OCI-LY7 (cell line): Measurements from ENCODE around the gene FAM107B. TPM values are rescaled to one million over a fixed set of nuclear protein-coding genes. Genes with fewer than 3 reads are reported as not detected.

Experiments
- BruUV-seq: library from RNA; stranded (reverse); fragments of 400-500 nt; replicated peaks from 2 replicates; lab custom pipeline; 2021; lab: Mats Ljungman, UMichigan
- CTCF ChIA-PET: fragments of 300-600 bp; sonication (Branson Sonifier 250); formaldehyde crosslinking; loops from one replicate; lab custom pipeline; 2022; ENCODE audit warnings: antibody characterized with exemption; ENCODE audit not compliant: unreplicated experiment; lab: Charles Lee
- POLR2A ChIA-PET: fragments of 300-600 bp; sonication (Branson Sonifier 250); formaldehyde crosslinking; loops from one replicate; lab custom pipeline; 2022; ENCODE audit warnings: antibody characterized with exemption; lab: Charles Lee
- DNase-seq: peaks from one replicate; pipeline ENCODE4 v3.0.0-alpha.2; 2015; ENCODE audit warnings: low spot score
- H2AFZ ChIP-seq: fragments of 200-600 bp; sonication (generic), shearing (Covaris generic); 2 replicates; pipeline ENCODE4 v1.6.1; 2014; ENCODE audit warnings: mild to moderate bottlenecking, antibody characterized with exemption, low read length, moderate library complexity
- H3K27ac ChIP-seq: fragments of 200-600 bp; sonication (generic); 2 replicates; pipeline ENCODE4 v1.5.1; 2014; ENCODE audit warnings: mixed run types, low read depth, mild to moderate bottlenecking, moderate library complexity, low read length, inconsistent platforms; ENCODE audit not compliant: poor library complexity, severe bottlenecking
- H3K36me3 ChIP-seq: fragments of 200-600 bp; sonication (generic); 2 replicates; pipeline ENCODE4 v1.6.1; 2014; ENCODE audit warnings: mild to moderate bottlenecking, antibody characterized with exemption, low read length, moderate library complexity, mixed read lengths; ENCODE audit not compliant: insufficient read depth
- H3K4me1 ChIP-seq: fragments of 200-600 bp; sonication (generic); 2 replicates; pipeline ENCODE4 v1.5.1; 2014; ENCODE audit warnings: mild to moderate bottlenecking, low read length; ENCODE audit not compliant: insufficient read depth, poor library complexity, severe bottlenecking
- H3K4me2 ChIP-seq: fragments of 200-600 bp; sonication (generic); 2 replicates; pipeline ENCODE4 v1.6.1; 2014; ENCODE audit warnings: mild to moderate bottlenecking, low read length
- H3K4me3 ChIP-seq: fragments of 200-600 bp; sonication (generic); 2 replicates; pipeline ENCODE4 v1.5.1; 2014; ENCODE audit warnings: mild to moderate bottlenecking, low read depth, low read length; ENCODE audit not compliant: poor library complexity, severe bottlenecking
- H3K79me2 ChIP-seq: fragments of 200-600 bp; sonication (generic); 2 replicates; pipeline ENCODE4 v1.6.1; 2016; ENCODE audit warnings: low read depth, mild to moderate bottlenecking, low read length, moderate library complexity, mixed read lengths; ENCODE audit not compliant: insufficient read depth
- H3K9me2 ChIP-seq: fragments of 200-600 bp; sonication (generic); 2 replicates; pipeline ENCODE4 v1.6.1; 2016; ENCODE audit warnings: mild to moderate bottlenecking, low read length, mixed read lengths; ENCODE audit not compliant: insufficient read depth
- H3K9me3 ChIP-seq: fragments of 200-600 bp; sonication (generic); 2 replicates; pipeline ENCODE4 v1.6.1; 2014; ENCODE audit warnings: mild to moderate bottlenecking, mixed run types, low read length, mixed read lengths
- H4K20me1 ChIP-seq: fragments of 200-600 bp; sonication (generic); 2 replicates; pipeline ENCODE4 v1.6.1; 2014; ENCODE audit warnings: mild to moderate bottlenecking, antibody characterized with exemption, low read length, moderate library complexity, mixed read lengths; ENCODE audit not compliant: insufficient read depth
- EZH2phosphoT487 ChIP-seq: fragments of 200-600 bp; sonication (generic); IDR thresholded peaks from 2 replicates; pipeline ENCODE4 v1.6.1; 2018; ENCODE audit warnings: low read depth, borderline replicate concordance, mild to moderate bottlenecking, mixed run types, antibody characterized with exemption, low read length, moderate library complexity, mixed read lengths
- intact Hi-C: fragments of 100-400 bp; cut with micrococcal nuclease; formaldehyde crosslinking; loops from one replicate; pipeline ENCODE4 v1.10.0; 2022; ENCODE audit not compliant: unreplicated experiment
- total RNA-seq, 2 experiments: library from RNA; depleted of rRNA in 1 of 2; stranded (reverse); fragments of >200 nt in 1 of 2; shearing (Covaris generic) in 1 of 2; gene quantifications; 2 replicates each; pipeline ENCODE4 v1.2.3, GENCODE V29; 2014 to 2022
- TF ChIP-seq, protein P1 (sequence below): fragments of 200-600 bp; sonication (generic); conservative IDR thresholded peaks from 2 replicates; pipeline ENCODE4 v1.5.1; 2014; ENCODE audit warnings: mild to moderate bottlenecking, antibody characterized with exemption, low read length, moderate library complexity, mixed read lengths

The FAM107B gene
- total RNA-seq, 2 experiments from 2014 or later: 114 to 398 TPM

DNA sequence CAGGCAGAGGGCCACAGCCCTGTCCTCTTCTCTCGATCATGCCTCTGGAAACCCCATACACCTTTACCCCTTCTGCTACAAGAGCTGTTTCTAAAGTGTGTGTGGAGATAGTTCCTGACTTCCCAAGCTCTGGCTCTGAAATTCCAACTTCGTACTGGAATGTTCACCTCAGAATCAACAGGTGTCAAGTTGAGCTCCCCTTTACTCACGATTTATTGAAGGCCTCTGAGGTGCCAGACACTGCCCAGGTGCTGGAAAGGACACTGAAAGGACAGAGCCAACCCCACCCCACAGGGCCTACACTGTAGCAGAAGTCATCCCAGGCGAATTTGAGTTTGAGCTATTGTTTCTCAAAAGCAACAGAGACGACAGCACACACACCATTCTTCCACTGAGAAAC, 234.1 kb downstream of the FAM107B start:
- Histone ChIP-seq H3K9me3 (no peaks in the 10 kb centered on the region), H3K36me3 (peaks cover 96% of the 10 kb centered on the region), H3K4me1 (peaks cover 17% of the 10 kb centered on the region), H2AFZ (no peak overlapping the region), H3K27ac (no peak overlapping the region), H4K20me1 (peaks cover 23% of the 10 kb centered on the region; the same call in 1 of the 2 replicates), H3K4me2 (no peak overlapping the region), H3K9me2 (no peaks in the 10 kb centered on the region), H3K79me2 (peaks cover 91% of the 10 kb centered on the region), H3K4me3 (no peak overlapping the region)
- ChIA-PET POLR2A (interaction anchor here (0.6 to 1.7 kb wide), 5 partner anchors 13 to 355 kb away, joined by 3 to 5 read pairs (median 3); no protein-coding TSS in a partner anchor), CTCF (interaction anchor here (1.4 kb wide), 1 partner anchor 298 kb away, joined by 4 read pairs; the partner anchor contains the start of genes CDNF, HSPA14 and MSANTD7)
- TF ChIP-seq EZH2phosphoT487: no peak
- TF ChIP-seq, protein P1, sequence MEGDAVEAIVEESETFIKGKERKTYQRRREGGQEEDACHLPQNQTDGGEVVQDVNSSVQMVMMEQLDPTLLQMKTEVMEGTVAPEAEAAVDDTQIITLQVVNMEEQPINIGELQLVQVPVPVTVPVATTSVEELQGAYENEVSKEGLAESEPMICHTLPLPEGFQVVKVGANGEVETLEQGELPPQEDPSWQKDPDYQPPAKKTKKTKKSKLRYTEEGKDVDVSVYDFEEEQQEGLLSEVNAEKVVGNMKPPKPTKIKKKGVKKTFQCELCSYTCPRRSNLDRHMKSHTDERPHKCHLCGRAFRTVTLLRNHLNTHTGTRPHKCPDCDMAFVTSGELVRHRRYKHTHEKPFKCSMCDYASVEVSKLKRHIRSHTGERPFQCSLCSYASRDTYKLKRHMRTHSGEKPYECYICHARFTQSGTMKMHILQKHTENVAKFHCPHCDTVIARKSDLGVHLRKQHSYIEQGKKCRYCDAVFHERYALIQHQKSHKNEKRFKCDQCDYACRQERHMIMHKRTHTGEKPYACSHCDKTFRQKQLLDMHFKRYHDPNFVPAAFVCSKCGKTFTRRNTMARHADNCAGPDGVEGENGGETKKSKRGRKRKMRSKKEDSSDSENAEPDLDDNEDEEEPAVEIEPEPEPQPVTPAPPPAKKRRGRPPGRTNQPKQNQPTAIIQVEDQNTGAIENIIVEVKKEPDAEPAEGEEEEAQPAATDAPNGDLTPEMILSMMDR: no peak
- intact Hi-C loops: no loop called here
- no peak for DNase-seq
- no TSS peak for BruUV-seq

DNA sequence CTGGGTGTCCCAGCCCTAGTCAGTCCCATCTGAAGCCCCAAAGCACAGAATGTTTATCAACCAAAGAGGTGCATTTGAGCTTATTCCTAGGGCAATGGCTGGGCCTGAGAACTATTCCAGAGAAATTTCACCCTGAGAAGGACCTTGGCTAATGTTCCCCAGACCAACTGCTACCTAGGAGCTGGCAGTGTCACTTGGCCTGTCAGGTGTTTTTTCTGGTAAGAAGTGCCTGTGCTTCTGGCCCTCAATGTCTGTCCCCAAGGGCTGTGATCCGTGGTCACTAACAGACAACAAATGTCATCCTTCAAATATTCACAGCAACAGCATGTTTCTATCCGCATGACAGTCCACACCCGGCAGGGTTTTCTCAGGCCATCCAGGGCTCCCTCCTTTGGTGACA, 234.6 kb downstream of the FAM107B start:
- intact Hi-C loops: no loop called here
- Histone ChIP-seq H3K79me2 (peaks cover 91% of the 10 kb centered on the region), H2AFZ (no peak overlapping the region), H3K36me3 (peaks cover 96% of the 10 kb centered on the region), H3K27ac (no peak overlapping the region), H3K4me3 (no peak overlapping the region), H3K4me1 (peaks cover 12% of the 10 kb centered on the region), H3K9me3 (no peaks in the 10 kb centered on the region), H3K4me2 (no peak overlapping the region), H4K20me1 (peaks cover 24% of the 10 kb centered on the region), H3K9me2 (no peaks in the 10 kb centered on the region)
- no TSS peak for BruUV-seq
- ChIA-PET CTCF (no interaction called here), POLR2A (interaction anchor here (0.6 to 1.7 kb wide), 4 partner anchors 13 to 341 kb away, joined by 3 to 5 read pairs (median 3); no protein-coding TSS in a partner anchor)
- DNase-seq: no peak
- no peak for TF ChIP-seq EZH2phosphoT487
- TF ChIP-seq, protein P1: no peak

DNA sequence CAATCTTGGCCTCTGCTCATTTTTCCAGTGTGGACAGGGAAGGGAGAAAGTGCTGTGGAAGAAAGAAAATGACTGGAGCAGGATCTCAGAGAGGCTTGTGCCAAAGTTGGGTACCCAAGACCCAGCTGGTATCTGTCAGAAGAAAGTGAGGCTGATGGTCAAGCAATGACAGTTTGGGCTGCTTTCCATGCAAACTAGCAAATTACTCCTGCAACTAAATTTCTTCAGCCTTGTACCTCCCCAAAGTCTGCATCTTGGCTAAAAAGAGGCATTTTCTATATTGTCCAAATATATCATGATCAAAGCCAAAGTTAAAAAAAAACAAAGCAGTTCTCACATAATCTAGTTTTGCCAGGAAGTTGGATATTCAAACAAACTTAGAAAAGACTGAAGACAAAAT, 235.5 kb downstream of the FAM107B start:
- no peak overlapping the region for H3K4me3 ChIP-seq
- POLR2A ChIA-PET: interaction anchor here (0.6 kb wide), 1 partner anchor 32 kb away, joined by 5 read pairs; no protein-coding TSS in a partner anchor
- peaks cover 91% of the 10 kb centered on the region for H3K79me2 ChIP-seq
- DNase-seq: no peak
- peaks cover 16% of the 10 kb centered on the region for H4K20me1 ChIP-seq
- no peaks in the 10 kb centered on the region for H3K9me3 ChIP-seq
- BruUV-seq: no TSS peak
- CTCF ChIA-PET: no interaction called here
- no peaks in the 10 kb centered on the region for H3K9me2 ChIP-seq
- TF ChIP-seq, protein P1: no peak
- no peak for TF ChIP-seq EZH2phosphoT487
- H3K4me2 ChIP-seq: no peak overlapping the region
- no peak overlapping the region for H2AFZ ChIP-seq
- intact Hi-C loops: no loop called here
- H3K27ac ChIP-seq: no peak overlapping the region
- H3K36me3 ChIP-seq: peaks cover 96% of the 10 kb centered on the region
- peaks cover 9% of the 10 kb centered on the region for H3K4me1 ChIP-seq
